ENCODE measurements around the gene DCLK2.

DCLK2 gene

GRCh38 chr4:150078041-150078578 is at the start of gene DCLK2:
TSS of gene DCLK2 (plus strand) at chr4:150078445. CDS start at chr4:150079028, 583 bp downstream.
- DNase-seq = no peak

DNA sequence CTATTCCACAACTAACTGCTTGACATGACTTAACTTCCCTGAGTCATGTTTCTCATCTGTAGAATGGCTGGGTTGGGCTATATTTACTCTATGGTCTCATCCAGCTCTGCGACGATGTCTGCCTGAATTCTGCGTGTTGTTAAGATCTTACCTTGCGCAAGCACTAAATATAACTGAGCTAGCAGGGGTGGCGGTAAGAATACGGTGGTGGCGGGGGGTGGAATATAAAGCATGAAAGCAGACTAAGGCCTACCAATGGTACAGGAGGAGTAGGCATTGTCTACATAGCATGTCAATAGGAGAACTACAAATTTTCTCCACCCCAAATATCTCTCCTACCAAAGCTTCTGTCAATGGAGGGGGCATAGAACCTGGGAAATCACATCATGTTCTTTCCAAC is 45.7 kb upstream of the DCLK2 start:
- DNase-seq = no peak

DNA sequence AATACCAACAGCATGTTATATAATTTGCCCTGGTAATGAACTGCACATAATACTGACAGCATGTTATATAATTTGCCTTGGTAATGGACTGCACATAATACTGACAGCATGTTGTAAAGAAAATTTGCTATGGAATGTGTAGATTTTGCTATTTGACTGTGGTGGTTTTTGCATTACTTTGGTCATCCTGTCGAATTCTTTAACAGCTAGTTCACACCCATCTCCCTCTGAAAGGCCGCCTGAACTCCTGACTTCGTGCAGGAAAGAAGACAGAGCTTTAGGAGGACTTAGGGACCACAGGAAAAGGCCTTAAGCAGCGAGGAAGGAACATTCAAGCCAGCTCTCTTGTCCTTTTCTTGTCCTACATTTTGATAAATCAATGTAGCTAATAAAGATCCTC is 45.2 kb upstream of the DCLK2 start:
- no peak for DNase-seq

- peak; percentile 26 for DNase-seq
Measured at GRCh38 chr4:150033901-150034300, 44.3 kb upstream of the DCLK2 start.

- DNase-seq = no peak
Measured at GRCh38 chr4:150037251-150037856, 40.9 kb upstream of the DCLK2 start.

GRCh38 chr4:150038335-150039076 is 39.7 kb upstream of the DCLK2 start:
- no peak for DNase-seq

DNA sequence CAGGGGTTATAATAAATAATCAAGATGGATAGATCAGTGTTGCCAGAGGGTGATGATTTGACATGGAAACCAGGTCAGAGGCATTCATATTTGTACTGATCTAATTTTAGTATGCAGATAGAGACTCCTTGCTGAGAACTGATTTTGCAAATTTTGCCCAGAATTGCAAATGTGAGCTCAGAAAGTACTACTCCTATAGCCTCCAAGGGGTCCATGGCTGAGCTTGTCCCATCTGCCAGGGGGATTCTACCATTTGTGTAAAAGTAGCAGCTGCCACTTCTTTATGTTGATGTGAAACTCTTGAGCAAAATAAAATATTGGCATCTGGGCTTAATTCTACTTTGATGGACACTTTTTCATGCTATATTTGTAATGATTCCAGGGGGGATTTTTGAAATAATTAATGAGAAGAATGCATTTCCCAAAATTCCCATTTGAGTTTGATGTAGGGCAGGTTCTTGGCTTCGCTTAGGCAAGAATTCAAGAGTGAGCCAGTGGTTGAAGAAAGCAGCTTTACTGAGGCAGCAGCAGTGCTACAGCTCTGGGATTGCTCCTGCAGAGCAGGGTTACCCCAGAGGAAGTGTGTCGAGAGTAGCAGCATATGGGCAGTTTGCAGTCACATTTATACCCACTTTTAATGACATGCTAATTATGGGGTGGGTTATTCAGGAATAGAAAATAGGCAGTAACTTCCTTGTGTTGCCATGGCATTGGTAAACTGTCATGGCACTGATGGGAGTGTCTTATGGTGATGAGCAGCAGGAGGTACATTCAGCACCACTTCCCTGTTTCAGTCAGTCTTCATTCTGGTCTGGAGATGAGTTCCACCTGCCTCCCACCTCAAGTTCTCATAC is 38.7 kb upstream of the DCLK2 start:
- DNase-seq = no peak

GRCh38 chr4:150044517-150044916 is 33.7 kb upstream of the DCLK2 start:
- no peak for DNase-seq

- DNase-seq = no peak
Measured at GRCh38 chr4:150045410-150045809, 32.8 kb upstream of the DCLK2 start.

GRCh38 chr4:150046728-150047217 is 31.5 kb upstream of the DCLK2 start:
- DNase-seq = no peak

- no peak for DNase-seq
Measured at GRCh38 chr4:150047546-150047945, 30.7 kb upstream of the DCLK2 start.

DNA sequence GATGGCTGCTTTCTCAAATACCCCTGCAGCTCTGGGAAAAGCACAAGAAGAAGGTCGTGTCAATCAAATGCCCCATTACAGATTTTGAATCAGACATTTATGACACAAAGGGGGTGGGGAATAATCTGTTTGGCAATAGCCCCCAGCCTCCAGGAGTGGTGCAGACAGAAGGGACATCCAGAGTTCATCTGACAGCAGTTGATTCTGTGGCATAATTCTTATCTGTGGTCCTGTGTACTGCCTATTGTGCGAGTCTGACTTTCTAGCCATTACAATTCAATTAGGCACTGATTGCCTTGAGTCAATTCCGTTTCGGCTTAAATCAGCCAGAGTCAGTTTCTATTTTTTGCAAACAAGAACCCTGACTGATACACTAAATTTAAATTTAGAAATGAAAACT is 28.6 kb upstream of the DCLK2 start:
- no peak for DNase-seq

DNA sequence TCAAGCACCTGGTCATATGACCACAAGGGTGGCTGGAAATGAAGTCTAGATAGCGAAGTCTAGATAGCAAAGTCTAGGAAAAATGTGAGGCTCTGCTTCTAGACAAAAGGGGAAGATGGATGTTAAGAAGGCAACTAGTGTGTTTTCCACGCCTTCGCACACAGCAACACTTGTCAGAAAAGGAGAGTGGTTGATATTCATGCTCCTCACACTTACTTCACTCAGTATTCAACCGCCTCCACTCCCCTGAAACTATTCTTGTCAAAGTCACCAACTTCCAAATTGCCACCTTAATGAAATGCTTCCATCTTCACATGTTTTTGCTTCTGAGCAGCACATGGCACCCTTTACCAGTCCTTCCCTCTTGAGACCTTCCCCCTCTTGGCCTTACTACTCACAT is 27.7 kb upstream of the DCLK2 start:
- no peak for DNase-seq

- no peak for DNase-seq
Measured at GRCh38 chr4:150051111-150051510, 27.1 kb upstream of the DCLK2 start.

DNA sequence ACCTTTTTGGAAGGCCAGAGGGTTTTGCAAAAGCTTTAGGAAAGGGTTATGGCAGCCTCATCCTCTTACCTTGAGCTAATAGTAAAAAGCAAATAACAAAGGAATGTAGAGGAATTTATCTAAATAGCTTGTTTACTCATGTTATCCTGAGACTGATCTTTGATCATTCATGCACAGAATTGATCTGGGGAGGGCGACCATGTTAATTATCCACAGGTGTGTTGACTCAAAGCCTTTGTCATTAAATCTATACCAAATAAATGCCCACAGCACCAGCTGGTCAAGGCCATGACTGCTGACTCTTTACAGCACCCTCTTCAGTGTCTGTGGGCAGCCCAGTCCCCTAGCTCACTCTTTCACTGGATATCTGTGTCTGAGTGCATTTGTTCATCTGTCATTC is 22.8 kb upstream of the DCLK2 start:
- DNase-seq = no peak

DNA sequence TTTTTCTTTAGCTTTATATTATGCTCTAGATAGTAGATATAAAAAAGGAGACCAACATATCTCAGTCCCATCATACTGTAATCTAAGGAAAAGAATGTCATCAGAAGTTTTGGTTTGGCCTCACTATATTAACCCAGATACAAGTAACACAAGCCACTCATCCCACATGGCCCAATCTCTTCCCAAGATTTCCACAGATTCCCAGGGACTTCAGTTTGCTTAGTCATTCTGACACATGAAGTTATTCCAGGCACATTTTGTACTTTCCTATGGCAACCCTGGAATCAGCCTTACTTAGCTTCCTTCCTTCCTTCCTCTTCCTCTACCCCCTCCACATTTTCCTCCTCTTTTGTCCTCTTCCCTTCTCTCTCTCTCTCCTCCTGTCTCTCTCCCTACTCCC is 21.7 kb upstream of the DCLK2 start:
- no peak for DNase-seq

DNA sequence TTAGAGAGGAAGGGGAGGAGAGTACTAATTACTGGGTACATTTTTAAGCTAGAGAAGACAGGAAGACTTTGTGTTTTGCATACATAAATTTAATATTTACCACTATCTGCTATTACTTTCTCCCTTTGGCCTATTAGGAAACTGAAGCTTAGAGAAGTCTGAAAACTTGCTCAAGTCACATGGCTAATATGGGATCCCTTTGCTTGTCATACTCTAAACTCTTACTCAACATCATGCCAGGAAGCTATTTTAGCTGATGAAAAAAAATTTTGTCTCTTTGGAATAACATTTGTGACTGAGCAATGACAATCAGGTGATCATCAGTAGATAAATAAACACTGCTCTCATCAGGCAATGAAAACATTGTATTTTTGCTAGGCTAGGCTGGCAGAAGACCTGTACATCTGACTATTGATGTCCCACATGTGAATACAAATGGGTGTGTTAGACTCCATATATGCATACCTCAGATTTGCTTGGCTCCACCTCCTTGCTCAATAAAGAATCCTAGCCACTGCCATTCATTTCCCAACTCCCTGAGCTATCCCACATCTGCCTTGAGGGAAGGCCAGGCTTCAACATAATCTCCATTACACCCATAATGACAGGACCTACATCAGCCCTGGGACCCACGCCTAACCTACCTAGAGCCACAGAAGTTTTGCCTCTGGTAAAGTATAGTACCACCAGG is 17.0 kb upstream of the DCLK2 start:
- DNase-seq = no peak

DNA sequence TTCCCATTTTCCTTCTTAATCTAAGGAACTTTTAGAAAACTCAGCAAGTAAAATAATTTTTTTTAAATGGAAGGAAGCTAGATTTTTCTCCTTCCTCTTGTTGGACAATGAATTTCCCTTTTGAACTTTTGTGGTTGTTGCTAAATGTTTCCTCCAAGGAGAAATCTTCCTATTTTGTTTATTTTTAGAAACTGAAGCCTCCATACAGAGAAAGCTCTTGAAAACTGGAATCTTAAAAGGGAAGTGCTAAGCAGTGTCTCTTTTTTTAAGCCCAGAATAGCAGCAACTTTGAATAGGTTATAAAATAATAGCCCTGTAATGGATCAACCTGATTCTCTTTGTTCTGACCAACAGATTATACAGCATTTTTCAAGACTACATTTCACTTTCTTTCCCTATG is 15.1 kb upstream of the DCLK2 start:
- no peak for DNase-seq

- no peak for DNase-seq
Measured at GRCh38 chr4:150065740-150066139, 12.5 kb upstream of the DCLK2 start.

DNA sequence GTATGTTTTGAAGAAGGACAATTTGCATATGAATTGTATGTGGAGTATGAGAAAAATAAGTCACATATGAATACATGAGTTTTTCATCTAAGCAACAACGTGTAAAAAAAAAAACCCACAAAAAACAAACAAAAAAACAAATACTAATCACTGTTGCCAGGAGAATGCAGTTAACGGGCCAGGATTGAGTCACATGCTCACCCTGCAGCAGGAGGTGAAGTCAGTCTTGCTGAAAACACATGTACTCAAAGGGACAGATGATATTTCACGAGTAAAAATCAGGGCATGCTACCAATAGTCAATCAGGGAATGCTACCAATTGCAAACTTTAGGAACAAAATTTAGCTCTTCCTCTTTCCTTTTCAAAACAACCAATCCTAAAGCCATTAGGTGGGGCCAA is 10.4 kb upstream of the DCLK2 start:
- no peak for DNase-seq

GRCh38 chr4:150068300-150068960 is 9.8 kb upstream of the DCLK2 start:
- no peak for DNase-seq

DNA sequence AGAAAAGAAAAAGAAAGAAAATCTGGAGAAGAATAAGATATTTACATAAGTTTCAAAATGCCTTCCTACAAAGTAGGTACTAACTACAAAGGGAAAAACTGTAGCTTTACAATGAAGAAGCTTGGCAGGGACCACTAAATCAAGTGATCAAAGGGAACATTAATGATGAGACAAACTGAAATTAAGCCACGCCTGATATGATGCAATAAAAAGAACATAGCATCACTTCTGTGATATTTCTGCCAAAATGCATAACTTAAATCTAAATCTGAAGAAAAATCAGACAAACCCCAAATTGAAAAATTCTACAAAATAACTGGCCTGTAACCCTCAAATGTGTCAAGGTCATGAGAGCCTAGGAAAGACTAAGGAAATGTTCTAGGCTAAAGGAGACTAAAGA is 8.9 kb upstream of the DCLK2 start:
- no peak for DNase-seq

Data from OCI-M1 (cell line).